GM21526 (cell line): ENCODE measurements around the gene IGF2R.

Experiments used
- ATAC-seq: cut with Tn5 transposase; IDR thresholded peaks from one replicate; pipeline ENCODE4 v1.9.1; 2021; ENCODE audit warnings: moderate library complexity; ENCODE audit not compliant: unreplicated experiment, low FRiP score

IGF2R gene

GRCh38 chr6:159973951-159974350 is 5.1 kb downstream of the IGF2R start:
- peak; percentile 46 for ATAC-seq

DNA sequence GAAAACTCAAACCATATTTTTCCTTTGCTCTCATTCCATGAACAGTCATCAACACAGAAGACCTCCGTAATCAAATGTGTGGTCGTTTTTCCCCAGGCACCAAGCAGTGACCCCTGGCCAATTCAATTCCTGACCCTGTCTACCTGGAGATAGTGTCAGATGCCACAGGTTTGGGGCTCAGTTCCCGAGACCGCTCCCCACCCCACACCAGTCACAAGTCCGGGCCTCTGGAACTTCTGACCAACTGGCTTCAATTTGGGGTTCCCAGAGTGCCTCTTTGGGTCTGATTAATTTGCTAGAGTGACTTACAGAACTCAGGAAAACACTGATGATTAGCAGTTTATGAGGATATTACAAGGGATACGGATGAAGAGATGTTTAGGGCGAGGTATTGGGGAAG is 6.0 kb downstream of the IGF2R start:
- no peak for ATAC-seq

GRCh38 chr6:159976686-159977254 is 7.9 kb downstream of the IGF2R start:
- ATAC-seq = no peak

DNA sequence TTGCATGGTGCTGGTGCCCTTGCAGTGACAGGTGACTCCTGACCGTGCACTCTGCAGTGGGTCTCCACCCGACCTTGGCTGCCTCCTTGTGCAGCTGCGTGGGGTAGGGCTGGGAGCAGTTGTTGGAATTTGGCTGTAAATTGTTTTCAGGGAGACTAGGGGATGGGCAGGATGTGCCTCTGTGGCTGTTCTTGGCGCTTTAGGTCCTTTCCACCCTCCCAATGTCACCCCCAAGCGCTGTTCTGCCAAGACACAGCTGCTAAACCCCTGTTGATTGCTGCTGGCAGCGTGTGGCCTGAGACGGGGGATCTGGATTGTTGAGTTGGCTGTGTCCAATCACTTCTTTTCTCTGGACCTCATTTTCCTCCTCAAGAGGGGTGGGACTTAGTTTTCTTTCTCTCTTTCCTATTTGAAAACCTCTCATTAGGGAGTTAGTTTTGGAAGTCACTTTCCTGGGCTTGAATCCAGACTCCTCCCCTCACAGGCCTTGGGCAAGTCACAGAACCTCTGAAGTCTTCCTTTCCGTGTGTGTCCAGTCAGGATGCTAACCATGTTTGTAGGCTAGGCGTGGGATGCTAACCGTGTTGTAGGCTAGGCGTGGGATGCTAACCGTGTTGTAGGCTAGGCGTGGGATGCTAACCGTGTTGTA is 8.5 kb downstream of the IGF2R start:
- no peak for ATAC-seq

DNA sequence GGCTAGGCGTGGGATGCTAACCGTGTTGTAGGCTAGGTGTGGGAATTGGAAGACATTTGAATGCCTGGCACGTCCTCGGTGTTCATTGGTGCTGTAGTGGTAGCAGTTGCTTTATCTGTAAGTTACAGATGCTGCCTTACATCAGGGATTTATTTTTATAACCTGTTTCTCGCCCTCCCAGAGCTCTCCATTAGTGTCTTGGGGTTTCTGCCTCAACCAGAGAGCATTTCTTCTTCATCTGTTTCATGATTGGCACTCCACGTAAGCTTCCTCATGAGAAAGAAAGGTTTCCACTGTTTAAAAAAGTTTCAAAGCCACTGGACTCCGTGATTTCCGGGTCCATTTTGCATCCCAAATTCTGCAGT is 9.0 kb downstream of the IGF2R start:
- no peak for ATAC-seq

DNA sequence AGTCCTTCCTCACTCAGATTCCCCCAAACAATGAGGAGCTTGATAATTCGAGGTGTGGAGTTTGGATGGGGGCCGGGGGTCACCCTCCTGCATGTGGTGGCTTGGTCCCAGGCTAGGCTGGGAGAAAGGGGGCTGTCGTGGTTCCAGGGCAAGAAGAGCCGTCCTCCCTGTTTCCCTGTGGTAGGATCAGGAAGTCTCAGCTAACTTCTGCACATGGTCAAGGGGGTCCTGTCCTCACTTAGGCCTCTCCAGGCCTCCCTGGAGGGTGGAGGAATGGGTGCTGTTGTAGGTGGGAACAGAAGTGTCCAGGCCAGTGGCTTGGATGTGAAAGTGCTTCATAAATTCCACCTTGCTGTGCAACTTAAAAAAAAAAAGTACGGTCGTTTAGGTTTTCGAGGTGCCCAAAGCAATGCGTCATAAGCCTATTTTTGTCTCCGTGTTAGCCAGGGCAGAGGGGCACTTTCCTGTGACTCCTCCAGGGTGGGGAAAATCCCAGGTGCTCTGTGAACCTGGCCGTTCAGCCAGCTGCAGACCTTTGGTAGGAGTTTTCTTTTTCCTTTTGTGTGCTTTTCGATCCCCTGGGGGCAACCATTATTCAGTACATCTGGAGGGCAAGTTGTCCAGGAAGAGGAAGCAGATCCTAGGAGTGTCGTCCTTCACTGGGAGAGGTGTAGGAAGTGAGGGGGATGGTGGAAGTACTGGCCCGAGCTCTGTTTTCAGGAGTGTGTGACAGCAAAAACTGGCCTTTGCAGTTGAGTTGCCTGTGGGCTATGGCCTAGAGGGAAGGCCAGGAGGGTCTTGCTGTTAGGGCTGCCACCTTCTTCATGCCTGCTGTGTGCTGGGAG is 9.6 kb downstream of the IGF2R start:
- no peak for ATAC-seq

DNA sequence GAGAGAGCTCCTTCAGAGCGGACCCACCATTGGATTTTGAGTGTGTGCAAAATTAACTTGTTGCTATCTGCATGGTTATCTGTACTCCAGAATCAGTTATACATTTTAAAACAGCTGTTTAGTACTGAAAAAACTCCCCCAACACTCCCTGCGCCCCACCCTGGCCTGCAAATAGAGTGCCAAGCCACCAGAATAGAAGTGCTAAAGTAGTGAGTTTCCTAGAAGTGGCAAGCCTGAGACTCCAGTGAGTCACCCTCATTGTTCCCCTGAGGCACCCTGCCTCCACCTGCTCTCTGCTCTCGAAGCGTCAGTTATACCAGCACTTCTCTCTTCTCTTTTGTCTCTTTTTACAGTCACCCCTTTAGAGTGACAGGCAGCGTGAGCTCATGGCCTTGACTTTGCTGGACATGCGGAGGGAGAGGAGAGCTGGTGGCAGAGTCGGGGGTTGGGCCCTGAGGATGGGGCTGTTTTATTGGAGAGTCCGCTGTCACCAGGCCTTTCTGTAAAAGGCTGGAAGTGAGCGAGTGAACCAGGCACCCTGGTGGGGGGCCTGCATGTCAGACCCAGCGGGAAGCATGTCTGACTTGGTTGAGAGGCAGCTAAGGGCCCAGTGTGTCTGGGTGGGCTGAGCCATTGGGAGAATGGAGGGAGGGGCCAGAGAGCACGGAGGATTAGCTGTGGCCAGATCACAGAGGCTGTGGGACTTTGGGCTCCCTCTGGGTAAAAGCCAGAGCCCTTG is 10.4 kb downstream of the IGF2R start:
- ATAC-seq = peak; percentile 56

GRCh38 chr6:159980474-159980873 is 11.6 kb downstream of the IGF2R start:
- no peak for ATAC-seq

DNA sequence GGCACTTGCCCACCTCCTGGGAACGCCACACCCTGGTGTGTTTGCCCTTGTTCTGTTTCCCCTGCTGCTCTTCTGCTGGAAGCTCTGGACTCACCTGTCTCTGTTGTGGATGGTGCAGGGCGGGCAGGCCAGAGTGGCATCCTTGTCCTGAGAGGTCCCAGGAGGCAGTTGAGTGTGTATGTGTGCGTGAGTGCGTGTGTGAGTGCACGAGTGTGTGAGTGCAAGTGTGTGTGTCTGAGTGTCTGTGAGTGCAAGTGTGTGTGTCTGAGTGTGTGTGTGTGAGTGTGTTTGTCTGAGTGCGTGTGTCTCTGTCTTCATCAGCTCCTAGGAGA is 12.2 kb downstream of the IGF2R start:
- no peak for ATAC-seq

DNA sequence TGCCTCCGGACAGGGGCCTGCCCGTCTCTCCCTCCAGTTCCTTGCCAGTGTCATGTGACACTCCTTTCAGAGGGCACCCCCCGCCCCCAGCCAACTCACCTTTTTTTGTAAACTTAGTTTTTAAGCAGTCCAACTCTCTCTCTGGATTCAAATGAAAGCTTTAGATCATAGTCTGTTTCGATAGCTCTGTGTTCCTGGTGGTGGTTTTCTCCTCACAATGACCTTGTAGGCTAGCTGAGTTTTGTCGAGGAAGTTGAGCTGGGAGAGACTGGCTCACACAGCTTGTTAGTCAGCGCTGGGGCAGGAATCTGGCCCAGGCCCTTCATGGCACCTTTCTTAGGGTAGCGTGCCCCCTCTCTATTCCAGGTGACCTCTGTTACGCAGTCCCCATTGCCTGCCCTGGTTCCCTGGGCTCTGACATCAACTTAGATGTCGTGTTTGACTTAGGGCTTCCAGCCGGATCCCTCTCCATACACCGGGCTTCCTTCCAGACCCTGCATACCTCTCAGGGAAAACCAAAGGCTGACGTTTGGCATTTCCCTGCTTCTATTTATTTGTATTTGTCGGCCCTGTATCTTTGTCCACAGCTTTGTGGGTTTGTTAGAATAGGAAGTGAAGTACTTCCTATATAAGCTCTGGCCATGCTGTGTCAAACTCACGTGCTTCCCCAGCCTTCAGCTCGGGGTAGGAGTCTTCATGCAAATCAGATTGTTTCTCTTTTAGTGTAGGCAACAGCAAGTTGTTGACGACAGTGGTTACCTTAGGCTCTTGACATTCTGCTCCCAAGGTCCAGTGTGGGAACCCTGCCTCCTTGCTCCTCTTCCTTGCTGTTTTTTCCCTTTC is 12.7 kb downstream of the IGF2R start:
- ATAC-seq = peak; percentile 83

DNA sequence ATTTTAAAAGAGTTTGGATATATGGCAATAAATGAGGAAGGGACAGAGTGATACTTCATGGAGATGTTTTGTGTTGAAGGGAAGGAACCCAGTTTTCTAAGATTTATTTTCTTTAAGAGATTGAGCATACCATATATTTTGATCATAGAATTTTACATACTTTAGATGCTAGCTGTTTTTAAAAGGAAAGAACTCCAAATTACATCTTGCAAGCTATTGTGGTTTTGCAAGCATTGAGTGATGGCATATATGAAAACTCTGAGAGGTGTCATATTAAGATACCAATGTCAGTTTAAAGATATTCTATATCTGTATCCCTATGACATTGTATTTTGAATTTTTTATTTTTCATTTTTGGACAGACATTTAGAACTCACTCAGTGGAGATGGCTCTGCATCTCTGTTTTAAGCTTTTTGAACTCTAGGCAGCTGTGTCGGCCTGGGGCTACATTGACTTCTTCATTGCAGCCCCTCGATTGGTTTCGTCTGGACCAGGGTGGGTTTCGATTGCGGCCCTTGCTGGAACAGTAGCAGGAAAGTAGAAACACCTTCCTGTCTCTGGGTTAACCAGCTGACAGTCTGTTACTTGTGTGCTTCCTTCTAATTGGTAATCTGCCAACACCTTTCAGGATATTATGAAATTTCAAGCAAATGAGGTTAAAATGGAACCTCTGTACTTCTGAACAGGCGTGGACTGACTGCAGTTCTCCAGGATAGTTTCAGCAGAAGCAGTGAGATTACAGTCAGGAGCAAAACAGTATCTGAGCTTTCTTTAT is 14.0 kb downstream of the IGF2R start:
- ATAC-seq = no peak

DNA sequence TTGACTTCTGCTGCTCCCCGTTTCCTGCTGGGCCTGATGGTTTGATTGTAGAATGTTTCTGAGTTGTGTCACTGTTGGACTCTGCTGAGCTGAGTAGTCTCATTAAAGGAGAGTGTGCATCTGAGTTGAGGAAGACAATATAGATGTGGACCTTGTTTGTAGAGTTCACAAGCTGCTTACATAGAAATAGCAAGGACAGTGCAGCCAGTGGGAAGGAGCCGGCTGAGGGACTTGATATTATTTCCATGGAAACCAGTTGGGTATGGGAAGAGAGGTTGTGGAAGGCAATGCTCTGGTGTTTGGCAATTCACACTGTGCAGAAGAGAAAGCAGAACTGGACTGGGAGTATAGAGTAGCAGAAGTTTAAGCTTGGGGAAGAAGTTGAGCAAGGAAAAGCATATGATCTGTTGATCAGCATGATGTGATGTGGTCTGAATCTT is 14.8 kb downstream of the IGF2R start:
- ATAC-seq = no peak

GRCh38 chr6:159984268-159984786 is 15.4 kb downstream of the IGF2R start:
- no peak for ATAC-seq

DNA sequence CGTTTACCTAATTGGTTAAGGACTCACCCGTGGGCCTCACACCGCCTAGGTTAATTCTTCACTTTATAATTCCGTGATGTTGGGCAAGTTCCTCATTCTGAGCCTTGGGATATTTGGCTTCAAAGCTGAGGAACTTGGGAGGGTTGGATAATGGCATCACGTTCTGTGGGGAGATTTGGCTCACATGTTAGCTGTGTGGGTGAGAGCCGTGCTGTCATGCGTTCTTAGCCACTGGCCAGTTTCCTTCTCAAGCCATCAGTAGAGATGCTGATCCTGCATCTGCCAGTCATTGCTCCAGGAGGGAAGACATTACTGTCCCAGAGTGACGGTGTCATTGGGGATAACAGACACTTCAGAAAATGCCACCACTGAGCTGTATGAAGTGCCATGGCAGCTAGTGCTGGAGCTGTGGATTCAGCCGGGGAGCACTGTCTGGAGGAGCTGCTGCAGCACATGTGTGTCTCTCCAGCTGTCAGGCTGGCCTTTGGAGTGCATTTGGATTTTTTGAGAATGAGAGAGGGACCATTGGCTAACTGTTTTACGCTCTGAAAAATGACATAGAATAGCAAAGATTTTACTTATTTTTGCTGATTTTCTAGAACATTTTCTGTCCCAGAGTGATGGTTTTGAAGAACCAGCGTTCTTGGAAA is 16.5 kb downstream of the IGF2R start:
- ATAC-seq = no peak

DNA sequence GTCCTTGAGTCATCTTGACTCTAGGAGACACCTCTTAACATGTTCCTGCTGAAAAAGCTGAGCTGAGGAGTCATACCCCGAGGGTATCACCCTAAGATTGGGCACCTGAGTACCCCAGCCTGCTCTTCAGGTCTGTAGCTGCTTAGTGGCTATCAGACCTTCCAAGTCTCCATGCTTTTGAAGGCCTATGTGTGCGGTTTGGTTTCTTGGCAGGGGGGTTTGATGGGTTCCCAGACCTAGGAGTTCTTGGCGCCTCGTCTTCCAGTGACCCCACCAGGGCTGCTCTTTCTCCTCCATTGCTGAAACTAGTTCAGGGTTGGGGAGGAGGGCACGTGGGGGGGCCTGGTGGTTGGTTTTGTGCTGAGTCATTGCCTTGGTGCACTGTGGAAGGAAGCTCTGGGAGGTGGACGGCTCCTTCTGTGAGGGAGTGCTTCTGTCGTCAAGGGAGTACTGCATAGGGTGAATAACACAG is 20.1 kb downstream of the IGF2R start:
- no peak for ATAC-seq

- peak; percentile 62 for ATAC-seq
Observed at GRCh38 chr6:159989492-159990480, 20.9 kb downstream of the IGF2R start.

- ATAC-seq = no peak
Observed at GRCh38 chr6:159992366-159992765, 23.5 kb downstream of the IGF2R start.

DNA sequence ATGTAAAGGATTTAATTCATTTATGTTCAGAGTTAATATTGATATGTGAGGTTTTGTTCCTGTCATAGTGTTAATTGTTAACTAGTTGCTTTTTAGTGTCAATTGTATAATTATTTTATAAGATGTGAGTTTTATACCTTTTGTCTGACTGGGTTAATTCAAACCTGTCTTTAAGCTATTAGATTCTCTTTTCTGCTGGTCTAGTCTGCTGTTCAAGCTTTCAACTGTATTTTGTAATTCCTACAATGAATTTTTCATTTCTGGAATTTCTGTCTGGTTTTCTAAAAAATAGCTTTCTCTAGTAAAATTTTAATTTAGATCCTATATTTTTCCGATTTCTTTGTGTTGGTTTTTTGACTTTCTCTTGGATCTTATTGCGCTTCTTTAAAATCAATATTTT is 26.5 kb downstream of the IGF2R start:
- ATAC-seq = no peak
